ENCODE data around the gene MAT2A. TPM values are rescaled to one million over a fixed set of nuclear protein-coding genes. Genes with fewer than 3 reads are reported as not detected.

Gene MAT2A
- total and polyA plus RNA-seq, 9 of the 15 experiments (the other 6 are each of a cell fraction or from before 2014, with no cell fraction given): 130 to 1,027 (median 240) TPM

GRCh38 chr2:85538507-85539360 lies at the start of gene MAT2A (continued):
- TF ChIP-seq ZNF124 (CRISPR knock-in tag; IDR thresholded peaks at IDR 0.05) (no peak), BACH1 (tag; IDR thresholded peaks at IDR 0.05) (peak; percentile 23; the same call in 1 of the 2 replicates), ZNF778 (CRISPR knock-in tag; IDR thresholded peaks at IDR 0.05) (no peak), FIP1L1 (IDR thresholded peaks at IDR 0.05; ENCODE audit: low read depth, low read length, poor library complexity, severe bottlenecking) (peak; percentile 1), STAT5A (IDR thresholded peaks at IDR 0.05; ENCODE audit: borderline replicate concordance, low read length) (no peak), EGR1 (conservative IDR thresholded peaks at IDR 0.05) (peak; percentile 55), MYBL2 (IDR thresholded peaks at IDR 0.05; ENCODE audit: low read depth) (peak; percentile 95), MYBL2 (CRISPR knock-in tag; IDR thresholded peaks at IDR 0.05; ENCODE audit: borderline replicate concordance) (peak; percentile 62; the same call in 1 of the 2 replicates), SNRNP70 (optimal IDR thresholded peaks at IDR 0.05; ENCODE audit: low read depth, low read length) (no peak), ZFP36 (IDR thresholded peaks at IDR 0.05; ENCODE audit: low read depth, low read length, partially characterized antibody) (no peak), POLR2G (IDR thresholded peaks at IDR 0.05; ENCODE audit: low read depth, low read length) (no peak), MBD1 (CRISPR knock-in tag; IDR thresholded peaks at IDR 0.05) (no peak), SMC3 (conservative IDR thresholded peaks at IDR 0.05; ENCODE audit: insufficient read depth, low read depth, low read length) (peak; percentile 58), MCM5 (IDR thresholded peaks at IDR 0.05; ENCODE audit: low read depth) (no peak), ZNF217 (CRISPR knock-in tag; IDR thresholded peaks at IDR 0.05) (no peak), USF2 (CRISPR knock-in tag; IDR thresholded peaks at IDR 0.05) (no peak), ZNF174 (CRISPR knock-in tag; IDR thresholded peaks at IDR 0.05) (no peak), ELF1 (tag; IDR thresholded peaks at IDR 0.05) (peak; percentile 59; the same call in 1 of the 2 replicates), USF1 (CRISPR knock-in tag; IDR thresholded peaks at IDR 0.05) (no peak), L3MBTL2 (IDR thresholded peaks at IDR 0.05) (peak; percentile 81), POLR2B (IDR thresholded peaks at IDR 0.05; ENCODE audit: low read depth, partially characterized antibody) (peak; percentile 99), ZNF280B (CRISPR knock-in tag; IDR thresholded peaks at IDR 0.05) (no peak), STAT5B (CRISPR knock-in tag; IDR thresholded peaks at IDR 0.05) (no peak), KDM4B (IDR thresholded peaks at IDR 0.05; ENCODE audit: borderline replicate concordance in 2 of 2, low read depth in 1 of 2) (0 out of 4 replicates have a peak, but pooled peaks of 1 of the 2 experiments have one; percentile 77), ZBTB17 (CRISPR knock-in tag; IDR thresholded peaks at IDR 0.05) (peak; percentile 19; the same call in 1 of the 2 replicates)

Measured in K562 (cell line).